H1 (cell line): ENCODE data around the gene MAPK8IP2. TPM values are rescaled to one million over a fixed set of nuclear protein-coding genes. Genes with fewer than 3 reads are reported as not detected.

Experiments used
- CTCF ChIA-PET: fragments of 300-600 bp; sonication (Branson Sonifier 250); formaldehyde crosslinking; loops from one replicate; lab custom pipeline; 2021; ENCODE audit not compliant: partially characterized antibody; lab: Charles Lee
- POLR2A ChIA-PET: fragments of 300-600 bp; sonication (Branson Sonifier 250); formaldehyde crosslinking; loops from one replicate; lab custom pipeline; 2021; ENCODE audit warnings: inconsistent platforms; ENCODE audit not compliant: partially characterized antibody; lab: Charles Lee
- DNase-seq, 2 experiments: peaks; one replicate each; pipeline versions ENCODE4 v3.0.0 to v3.0.0-alpha.2; 2010 to 2022; ENCODE audit warnings: low spot score in 2 of 2, low read depth in 1 of 2, mixed read lengths in 1 of 2
- FAIRE-seq: peaks from 2 replicates; lab custom pipeline; 2011; peaks lifted over from hg19 to GRCh38; lab: Jason Lieb, UNC
- H2AFZ ChIP-seq: 2 replicates; pipeline ENCODE4 v1.8.1; 2012; ENCODE audit warnings: low read length, inconsistent platforms
- H2AK5ac ChIP-seq: 2 replicates; pipeline ENCODE4 v1.6.1; 2013; ENCODE audit warnings: low read depth, low read length
- H2BK120ac ChIP-seq: replicated peaks from 2 replicates; pipeline ENCODE3; 2013; ENCODE audit warnings: low read depth, low read length, inconsistent platforms
- H2BK12ac ChIP-seq: 2 replicates; pipeline ENCODE4 v1.6.1; 2013; ENCODE audit warnings: low read depth, low read length
- H2BK15ac ChIP-seq: 2 replicates; pipeline ENCODE4 v1.6.1; 2013; ENCODE audit warnings: low read length
- H2BK20ac ChIP-seq: 2 replicates; pipeline ENCODE4 v1.6.1; 2013; ENCODE audit warnings: low read length
- H2BK5ac ChIP-seq: 2 replicates; pipeline ENCODE4 v1.6.1; 2013; ENCODE audit warnings: low read depth, low read length
- H3K14ac ChIP-seq: 2 replicates; pipeline ENCODE4 v1.6.1; 2013; ENCODE audit warnings: inconsistent platforms; ENCODE audit not compliant: insufficient read length
- H3K18ac ChIP-seq: 2 replicates; pipeline ENCODE4 v1.6.1; 2013; ENCODE audit warnings: low read length; ENCODE audit errors: extremely low read depth
- H3K23ac ChIP-seq: 2 replicates; pipeline ENCODE4 v1.6.1; 2013; ENCODE audit warnings: inconsistent platforms; ENCODE audit not compliant: insufficient read length
- H3K23me2 ChIP-seq: 2 replicates; pipeline ENCODE4 v1.6.1; 2013; ENCODE audit warnings: low read depth, low read length
- H3K27ac ChIP-seq: 2 replicates; pipeline ENCODE4 v1.6.1; 2011; ENCODE audit warnings: low read depth, low read length, inconsistent platforms
- H3K27me3 ChIP-seq, 4 experiments: replicated peaks in 1 of 4; 1 replicate in 1 of 4; 2 replicates in 3 of 4; pipeline versions ENCODE4 v1.6.1 to v1.8.1; 2011 to 2013; ENCODE audit warnings: low read length in 3 of 4, mild to moderate bottlenecking in 3 of 4, inconsistent platforms in 2 of 4, mixed read lengths in 2 of 4, moderate library complexity in 1 of 4; ENCODE audit not compliant: control insufficient read depth in 3 of 4, insufficient read depth in 3 of 4; ENCODE audit errors: extremely low read depth in 1 of 4
- H3K36me3 ChIP-seq, 4 experiments: 2 replicates each; pipeline versions ENCODE4 v1.6.1 to v1.8.1; 2011 to 2013; ENCODE audit warnings: mild to moderate bottlenecking in 4 of 4, low read length in 3 of 4, moderate library complexity in 2 of 4, control low read depth in 1 of 4, inconsistent platforms in 1 of 4; ENCODE audit not compliant: insufficient read depth in 4 of 4, control insufficient read depth in 2 of 4
- H3K4ac ChIP-seq: replicated peaks from 2 replicates; pipeline ENCODE3; 2013; ENCODE audit warnings: low read length, low read depth, mixed read lengths, inconsistent platforms; ENCODE audit not compliant: insufficient read length
- H3K4me1 ChIP-seq, 4 experiments: replicated peaks in 1 of 4; 1 replicate in 1 of 4; 2 replicates in 3 of 4; pipeline versions ENCODE4 v1.6.1 to v1.8.1; 2011 to 2013; ENCODE audit warnings: low read length in 3 of 4, inconsistent platforms in 2 of 4, mixed read lengths in 1 of 4; ENCODE audit not compliant: insufficient read depth in 4 of 4, control insufficient read depth in 3 of 4
- H3K4me2 ChIP-seq, 2 experiments: 2 replicates each; pipeline versions ENCODE4 v1.6.1 to v1.8.1; 2011 to 2013; ENCODE audit warnings: low read depth in 2 of 2, low read length in 2 of 2, control low read depth in 1 of 2, inconsistent platforms in 1 of 2, mild to moderate bottlenecking in 1 of 2; ENCODE audit not compliant: insufficient read depth in 1 of 2
- H3K4me3 ChIP-seq, 4 experiments: fragments of 200-600, 300-600 bp in 1 of 4; sonication (generic), shearing (Covaris generic), sonication (Bioruptor Twin) in 1 of 4; 2 replicates each; pipeline versions ENCODE4 v1.5.1 to v1.8.1; 2011 to 2016; ENCODE audit warnings: low read length in 4 of 4, low read depth in 3 of 4, control low read depth in 2 of 4, inconsistent platforms in 2 of 4, mild to moderate bottlenecking in 2 of 4, mixed read lengths in 1 of 4, moderate library complexity in 1 of 4; ENCODE audit not compliant: insufficient read depth in 2 of 4; ENCODE audit errors: extremely low read depth in 1 of 4
- H3K56ac ChIP-seq: replicated peaks from 2 replicates; pipeline ENCODE3; 2013; ENCODE audit warnings: low read depth, mild to moderate bottlenecking, mixed read lengths, low read length, inconsistent platforms; ENCODE audit not compliant: insufficient read length
- H3K79me1 ChIP-seq: 2 replicates; pipeline ENCODE4 v1.6.1; 2013; ENCODE audit warnings: low read depth, low read length, control low read depth
- H3K79me2 ChIP-seq, 2 experiments: 2 replicates each; pipeline versions ENCODE4 v1.6.1 to v1.8.1; 2012 to 2013; ENCODE audit warnings: low read length in 2 of 2, mild to moderate bottlenecking in 2 of 2, inconsistent platforms in 1 of 2; ENCODE audit not compliant: insufficient read depth in 2 of 2, control insufficient read depth in 1 of 2
- H3K9ac ChIP-seq, 4 experiments: replicated peaks in 1 of 4; 1 replicate in 1 of 4; 2 replicates in 3 of 4; pipeline versions ENCODE4 v1.6.1 to v1.8.1; 2011 to 2013; ENCODE audit warnings: low read depth in 3 of 4, low read length in 3 of 4, control low read depth in 2 of 4, mild to moderate bottlenecking in 2 of 4, moderate library complexity in 2 of 4, inconsistent platforms in 1 of 4; ENCODE audit errors: extremely low read depth in 1 of 4
- H3K9me3 ChIP-seq, 2 experiments: 2 replicates each; pipeline versions ENCODE4 v1.6.1 to v1.8.1; 2012 to 2013; ENCODE audit warnings: mild to moderate bottlenecking in 2 of 2, moderate library complexity in 2 of 2, control low read depth in 1 of 2, inconsistent platforms in 1 of 2, low read depth in 1 of 2, low read length in 1 of 2, mixed read lengths in 1 of 2; ENCODE audit not compliant: insufficient read depth in 2 of 2
- H4K20me1 ChIP-seq, 2 experiments: replicated peaks in 1 of 2; 2 replicates each; pipeline versions ENCODE3 to v1.8.1; 2011 to 2013; ENCODE audit warnings: inconsistent platforms in 2 of 2, low read length in 2 of 2, mild to moderate bottlenecking in 1 of 2; ENCODE audit not compliant: insufficient read depth in 2 of 2, control insufficient read depth in 1 of 2
- H4K5ac ChIP-seq: 2 replicates; pipeline ENCODE4 v1.6.1; 2013; ENCODE audit warnings: low read length, low read depth, mixed read lengths, inconsistent platforms; ENCODE audit not compliant: insufficient read length
- H4K8ac ChIP-seq: 2 replicates; pipeline ENCODE4 v1.8.0; 2013; ENCODE audit warnings: mild to moderate bottlenecking, moderate library complexity, low read length, inconsistent platforms; ENCODE audit not compliant: insufficient read depth; ENCODE audit errors: extremely low read depth
- H4K91ac ChIP-seq: replicated peaks from 2 replicates; pipeline ENCODE3; 2013; ENCODE audit warnings: low read length, mixed read lengths, inconsistent platforms; ENCODE audit not compliant: insufficient read length
- BACH1 ChIP-seq: IDR thresholded peaks from 2 replicates; pipeline ENCODE4 v1.6.1; 2012; ENCODE audit warnings: low read length, improper control_type of control experiment
- CBX8 ChIP-seq: fragments of 300-800, 300-1000 bp; sonication (generic); IDR thresholded peaks from 2 replicates; pipeline ENCODE4 v1.7.1; 2016; ENCODE audit warnings: low read depth, low read length, borderline replicate concordance
- EGR1 ChIP-seq: IDR thresholded peaks from 2 replicates; pipeline ENCODE4 v1.6.1; 2011; ENCODE audit warnings: low read depth, low read length, borderline replicate concordance
- JUND ChIP-seq: IDR thresholded peaks from 2 replicates; pipeline ENCODE4 v1.6.1; 2011; ENCODE audit warnings: mild to moderate bottlenecking, improper control_type of control experiment, low read length
- RBBP5 ChIP-seq: IDR thresholded peaks from 2 replicates; pipeline ENCODE4 v1.7.1; 2012; ENCODE audit warnings: low read depth, mild to moderate bottlenecking, inconsistent platforms, low read length, moderate library complexity, borderline replicate concordance
- SIRT6 ChIP-seq: IDR thresholded peaks from one replicate; pipeline ENCODE4 v1.7.1; 2012; ENCODE audit warnings: low read length, inconsistent platforms
- WGBS, 2 experiments: shearing (Covaris generic) in 1 of 2; methylation state at CpG; one replicate each; pipeline versions ENCODE4 v1.1.6 to v1.1.7; 2013 to 2015; ENCODE audit warnings: low lambda C conversion rate in 2 of 2, mixed read lengths in 2 of 2, inconsistent platforms in 1 of 2, low coverage in 1 of 2, missing lambda C conversion rate in 1 of 2; ENCODE audit not compliant: insufficient replicate concordance in 2 of 2, insufficient coverage in 1 of 2, insufficient read length in 1 of 2; ENCODE audit errors: extremely low coverage in 1 of 2, missing lambda C conversion rate in 1 of 2; 5-methylcytosine and 5-hydroxymethylcytosine counted together
- polyA plus RNA-seq, 7 experiments: library from polyadenylated mRNA; depleted of rRNA in 3 of 7; stranded (reverse) in 5 of 7; unstranded in 2 of 7; fragments of >200 nt in 5 of 7; fragments of 200-250 nt in 2 of 7; gene quantifications; 1 replicate in 5 of 7; 2 replicates in 1 of 7; 4 replicates in 1 of 7; pipeline versions ENCODE4 v1.2.1 to v1.2.3, GENCODE V29; 2011 to 2013; ENCODE audit warnings: missing spikeins in 2 of 7, mixed read lengths in 2 of 7
- total RNA-seq: library from RNA; stranded (reverse); fragmentation: NEBNext Ultra II Directional; extraction: Animal tissue kit (Norgen Biotek cat#: 25700); gene quantifications from 2 replicates; pipeline ENCODE4 v1.2.1, GENCODE V29; 2021
- TF ChIP-seq, protein P1 (sequence below): IDR thresholded peaks from 2 replicates; pipeline ENCODE4 v1.6.1; 2012; ENCODE audit warnings: inconsistent platforms

Gene MAPK8IP2
- total and polyA plus RNA-seq, 2 of the 8 experiments (the other 6 are each of a cell fraction or from before 2014, with no cell fraction given) = 1.5 to 5.5 TPM

DNA sequence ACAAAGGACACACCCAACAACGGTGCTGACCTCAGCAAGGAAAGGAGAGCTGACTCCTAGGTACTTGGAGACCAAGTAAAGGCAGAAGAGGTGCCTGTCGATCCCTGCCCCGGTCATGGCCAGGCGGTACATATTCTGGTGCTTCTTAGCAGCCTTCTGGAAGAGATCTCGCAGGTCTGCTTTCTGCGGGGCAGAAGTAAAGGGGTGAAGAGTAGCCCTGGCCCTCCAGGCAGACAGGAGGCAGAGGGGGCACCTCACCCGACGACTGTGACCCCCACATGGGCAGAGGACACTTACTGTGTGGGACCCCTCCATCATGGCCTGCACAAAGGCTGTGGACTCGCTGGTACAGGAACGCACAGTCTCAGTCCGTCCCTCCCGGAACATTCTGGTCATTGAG is 29.7 kb upstream of the MAPK8IP2 start:
- Histone ChIP-seq H4K20me1 (peaks cover 4 to 22% of the 10 kb centered on the region in 2 experiments), H2BK12ac (no peak overlapping the region), H3K23me2 (no peaks in the 10 kb centered on the region), H3K18ac (no peak overlapping the region), H3K23ac (no peak overlapping the region), H3K4me2 (no peak overlapping the region), H3K27me3 (no peaks in the 10 kb centered on the region), H2BK5ac (no peak overlapping the region), H3K79me1 (no peaks in the 10 kb centered on the region), H3K79me2 (no peaks in the 10 kb centered on the region), H2AFZ (no peak overlapping the region), H4K91ac (no peak overlapping the region), H3K14ac (no peak overlapping the region), H2BK20ac (no peak overlapping the region), H2BK120ac (no peak overlapping the region), H3K56ac (no peak overlapping the region), H2AK5ac (no peak overlapping the region), H3K4me3 (no peak overlapping the region), H4K8ac (no peak overlapping the region), H3K36me3 (peaks cover 12 to 38% (median 29%) of the 10 kb centered on the region in 4 experiments; a peak in 7 of 8 replicates), H4K5ac (no peak overlapping the region), H3K4me1 (no peaks in the 10 kb centered on the region), H2BK15ac (no peak overlapping the region), H3K4ac (no peak overlapping the region), H3K9me3 (no peaks in the 10 kb centered on the region), H3K27ac (no peak overlapping the region), H3K9ac (no peak overlapping the region)
- no peak for TF ChIP-seq JUND
- no peak for TF ChIP-seq SIRT6
- TF ChIP-seq, protein P1, sequence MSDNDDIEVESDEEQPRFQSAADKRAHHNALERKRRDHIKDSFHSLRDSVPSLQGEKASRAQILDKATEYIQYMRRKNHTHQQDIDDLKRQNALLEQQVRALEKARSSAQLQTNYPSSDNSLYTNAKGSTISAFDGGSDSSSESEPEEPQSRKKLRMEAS = no peak
- no peak for TF ChIP-seq EGR1
- TF ChIP-seq RBBP5 = no peak
- no peak for TF ChIP-seq CBX8
- no peak for TF ChIP-seq BACH1
- FAIRE-seq (no peak), DNase-seq (no peak)
- POLR2A ChIA-PET = interaction anchor here (2.5 to 3.1 kb wide), 2 partner anchors 8 to 11 kb away, joined by 8 to 10 read pairs; partner anchors contain the start of genes CHKB and CPT1B
- CTCF ChIA-PET = interaction anchor here (0.6 to 2.3 kb wide), 3 partner anchors 125 to 160 kb away, joined by 3 to 7 read pairs (median 4); no protein-coding TSS in a partner anchor
- WGBS, 2 experiments = 94% methylated on average over 12 of the region's 12 CpGs; no CpG with 5 or more reads in 1 of the 2 experiments
